Right ventricle myocardium superior (tissue), 1 donor: Measurements from ENCODE around the gene COL15A1. TPM values are rescaled to one million over a fixed set of nuclear protein-coding genes. Genes with fewer than 3 reads are reported as not detected.

Experiments used
- ATAC-seq: fragments of 200-7000 bp; cut with Tn5 transposase; one replicate; pipeline ENCODE4 v1.9.1; 2020; ENCODE audit warnings: mild to moderate bottlenecking; ENCODE audit not compliant: poor library complexity
- DNase-seq: peaks from one replicate; pipeline ENCODE4 v3.0.0-alpha.2; 2020
- intact Hi-C: fragments of 100-400 bp; cut with DNase I; formaldehyde crosslinking; loops from one replicate; pipeline ENCODE4 v1.11.2; 2022
- total RNA-seq: library from RNA; stranded (reverse); fragmentation: NEBNext Ultra II Directional; extraction: Animal tissue kit (Norgen Biotek cat#: 25700); gene quantifications from one replicate; pipeline ENCODE4 v1.2.1, GENCODE V29; 2021
- donor health status: DM: no; HTN: yes; CAD: no; lungs with severe emphysema.

Gene COL15A1
- total RNA-seq, 1 donor from 2014 or later: 55.9 TPM

DNA sequence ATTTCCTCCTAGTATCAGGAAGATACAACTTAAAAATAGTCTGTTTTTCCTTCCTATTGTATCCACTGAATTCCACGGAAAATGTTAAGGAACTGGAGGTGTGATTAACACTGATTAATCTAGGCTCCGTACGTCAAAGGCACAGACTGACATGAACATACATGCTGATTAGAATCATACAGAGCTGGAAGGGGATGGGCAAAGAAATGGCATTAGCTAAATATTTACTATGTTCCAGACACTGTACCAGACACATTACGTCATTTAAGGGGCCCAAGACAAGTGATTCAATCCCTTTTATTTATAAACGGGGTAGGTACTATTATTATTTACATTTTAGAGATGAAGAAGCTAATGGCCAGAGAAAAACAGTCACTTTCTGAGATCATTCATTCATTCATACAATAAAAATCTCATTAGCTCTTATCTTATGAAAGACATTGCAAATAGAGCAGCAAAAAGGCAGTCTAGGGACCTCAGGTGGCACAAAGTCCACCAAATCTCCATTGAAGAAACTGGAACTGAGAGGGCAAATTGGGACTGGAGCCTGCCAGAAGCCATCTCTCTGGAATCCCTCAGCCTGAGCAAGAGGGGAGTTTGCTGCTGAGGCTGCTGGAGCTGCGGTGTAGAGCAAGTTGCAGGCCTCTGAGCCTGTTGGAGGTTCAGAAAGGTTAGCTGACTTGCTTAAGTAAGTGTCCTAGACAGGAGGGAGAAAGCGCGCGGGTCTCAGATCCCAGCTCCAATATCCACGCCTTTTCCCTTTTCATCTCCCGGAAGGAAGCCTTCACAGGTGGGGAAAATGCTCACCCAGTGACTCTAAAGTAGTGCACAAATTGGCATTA is 159.6 kb downstream of the COL15A1 start:
- no peak for DNase-seq
- intact Hi-C loops: no loop called here
- ATAC-seq: no peak

DNA sequence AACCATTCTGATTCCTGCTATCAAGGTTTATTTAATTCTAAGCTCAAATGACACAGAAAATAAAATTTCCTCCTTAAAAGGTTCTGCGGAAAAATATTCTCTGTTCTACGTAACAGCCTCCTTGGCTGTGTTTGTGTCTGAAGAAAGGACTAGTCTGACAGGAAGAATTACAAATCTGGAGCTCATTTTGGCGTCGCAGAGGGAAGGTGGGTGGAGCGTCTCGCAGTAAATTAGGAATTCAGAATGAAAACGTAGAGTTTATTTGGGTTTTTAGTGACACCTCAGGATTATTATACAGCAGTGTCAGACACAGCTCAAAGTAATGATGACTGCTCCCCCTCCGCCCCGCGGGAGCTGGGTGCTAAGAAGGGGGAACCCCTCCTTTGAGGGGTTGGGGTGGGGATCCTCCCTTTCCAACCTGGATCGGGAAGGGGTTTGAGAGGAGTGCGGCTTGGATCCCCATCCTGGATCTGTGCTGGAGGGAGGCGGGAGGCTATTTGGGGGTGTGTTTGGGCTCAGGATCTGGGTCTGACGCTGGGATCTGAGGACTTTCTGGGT is 160.3 kb downstream of the COL15A1 start:
- intact Hi-C loops: no loop called here
- DNase-seq: peak; percentile 45

DNA sequence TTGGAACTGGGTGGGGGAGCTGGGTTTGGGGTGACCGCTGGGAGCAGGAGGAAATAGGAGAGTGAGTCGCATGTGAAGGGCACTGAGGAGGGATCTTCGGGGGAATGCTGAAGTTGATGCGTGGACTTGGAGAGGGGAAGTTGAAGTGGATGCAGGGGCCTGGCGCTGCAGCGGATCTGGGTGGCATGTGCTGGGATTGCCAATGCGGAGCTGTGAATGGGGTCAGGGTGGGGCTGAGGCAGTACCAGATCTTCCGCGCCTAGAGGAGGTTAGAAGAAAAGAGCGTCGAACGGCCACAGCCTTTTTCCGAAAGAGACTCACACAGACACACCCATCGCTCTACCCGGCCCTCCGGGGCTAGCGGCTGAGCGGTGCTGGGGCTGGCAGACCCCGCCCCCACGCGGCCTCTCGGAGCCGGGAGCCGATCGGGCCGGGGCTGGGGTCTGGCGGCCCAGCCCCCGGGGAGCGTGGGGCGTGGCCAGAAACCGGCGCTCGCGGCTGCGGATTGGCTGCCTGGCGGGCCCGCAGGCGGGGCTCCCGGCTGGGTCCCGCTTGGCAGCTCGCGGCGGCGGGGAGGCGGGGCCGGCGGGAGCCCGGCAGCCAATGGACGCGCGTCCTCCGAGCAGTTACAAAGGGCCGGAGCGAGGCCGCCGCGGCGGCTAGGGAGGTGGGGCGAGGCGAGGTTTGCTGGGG is 160.9 kb downstream of the COL15A1 start, which contains the start of gene TGFBR1:
TSS of gene TGFBR1 (plus strand) at position 655 of the 693 bp plus-strand sequence. CDS start 93 bp downstream, outside the sequence.
- ATAC-seq: peak; percentile 96
- DNase-seq: peak; percentile 96
- intact Hi-C loops: no loop called here

More for the DNA sequence above, 160.3 kb downstream of the COL15A1 start:
- ATAC-seq: no peak

DNA sequence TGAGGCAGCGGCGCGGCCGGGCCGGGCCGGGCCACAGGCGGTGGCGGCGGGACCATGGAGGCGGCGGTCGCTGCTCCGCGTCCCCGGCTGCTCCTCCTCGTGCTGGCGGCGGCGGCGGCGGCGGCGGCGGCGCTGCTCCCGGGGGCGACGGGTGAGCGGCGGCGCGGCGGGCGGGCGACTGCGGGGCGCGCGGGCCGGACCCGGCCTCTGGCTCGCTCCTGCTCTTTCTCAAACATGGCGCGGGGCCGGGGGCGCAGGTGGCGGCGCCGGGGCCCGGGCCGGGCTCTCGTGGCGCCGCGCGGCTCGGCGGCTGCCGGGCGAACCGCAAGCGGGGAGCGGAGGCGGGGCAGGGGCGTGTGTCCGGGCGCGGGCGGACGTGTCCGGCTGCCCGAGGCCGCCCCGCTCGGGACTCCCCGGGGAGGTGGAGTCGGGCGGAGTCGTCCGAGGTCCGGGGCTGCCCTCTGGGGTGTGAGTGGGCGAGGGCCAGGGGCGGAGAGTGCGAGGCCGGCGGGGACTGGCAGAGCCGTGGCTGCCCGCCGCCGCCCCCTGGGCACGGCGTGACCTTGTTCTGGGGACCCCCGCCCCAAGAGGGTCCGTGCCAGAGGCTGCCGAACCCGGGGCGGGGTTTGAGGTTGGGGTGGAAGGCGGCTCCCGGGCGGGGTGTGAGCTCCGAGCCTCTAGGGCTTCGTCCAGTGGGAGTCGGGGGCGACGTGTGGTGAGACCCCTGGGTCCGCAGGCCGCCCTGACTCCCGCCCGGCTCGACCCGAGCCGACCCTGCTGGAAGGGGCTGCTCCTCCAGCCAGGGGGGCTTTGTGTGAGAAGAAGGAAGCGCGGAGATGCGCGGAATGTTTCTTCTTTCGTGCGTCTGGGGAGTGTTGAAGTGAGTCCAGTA is 161.7 kb downstream of the COL15A1 start:
- intact Hi-C loops: no loop called here
- ATAC-seq: peak; percentile 70
- peak; percentile 88 for DNase-seq

DNA sequence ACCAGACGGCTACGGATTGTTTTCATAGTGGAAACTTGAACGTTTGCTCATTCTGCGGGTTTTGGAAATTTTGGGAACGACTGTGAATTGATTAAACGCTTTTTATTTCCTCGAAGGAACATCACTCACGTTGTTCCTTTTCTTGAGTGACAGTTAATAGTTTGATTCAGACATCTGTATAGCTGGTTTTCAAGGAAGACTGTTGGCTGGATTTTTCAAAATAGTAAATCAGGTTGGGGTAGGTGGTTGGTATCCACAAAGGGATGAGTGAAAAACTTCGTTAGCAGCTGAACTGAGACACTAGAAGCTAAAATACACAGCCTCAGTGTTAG is 162.3 kb downstream of the COL15A1 start:
- intact Hi-C loops: no loop called here
- DNase-seq (no peak), ATAC-seq (no peak)

DNA sequence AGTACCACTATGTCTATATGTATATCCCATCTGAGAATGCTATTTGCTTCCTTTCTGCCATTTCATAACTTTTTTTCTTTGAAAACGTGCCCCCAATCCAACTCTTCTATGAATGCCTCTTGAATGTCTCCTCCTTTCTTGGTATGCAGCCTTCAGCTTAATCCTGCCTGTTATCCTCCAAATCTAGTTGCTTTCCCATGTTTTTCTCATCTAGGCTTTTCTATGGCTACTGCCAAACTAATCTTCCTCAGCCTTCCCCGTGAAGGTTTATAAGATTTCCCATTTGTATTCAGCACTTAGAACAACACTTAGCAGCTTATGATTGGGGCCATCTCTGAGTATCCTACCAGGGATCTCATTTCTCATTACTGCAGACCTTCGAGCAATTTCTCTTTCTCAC is 163.7 kb downstream of the COL15A1 start:
- intact Hi-C loops: no loop called here
- DNase-seq (no peak), ATAC-seq (no peak)

DNA sequence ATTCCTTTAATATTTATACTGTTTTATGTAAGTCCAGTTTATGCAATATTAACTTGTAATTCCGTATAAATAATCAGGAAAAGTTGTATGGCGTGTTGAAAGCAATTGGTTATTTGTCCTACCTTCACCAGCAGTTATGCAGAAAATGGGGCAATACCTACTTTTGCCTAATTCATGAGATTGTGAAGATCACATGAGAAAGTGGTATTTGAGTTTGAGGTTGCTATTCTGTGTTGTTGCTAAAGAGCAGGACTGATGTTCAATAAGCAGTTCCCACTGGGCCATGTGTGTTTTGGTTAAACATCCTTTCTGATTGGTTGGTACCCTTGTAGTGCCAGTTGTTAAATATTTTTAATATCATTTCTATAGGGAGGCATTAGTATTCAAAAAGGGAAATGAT is 164.4 kb downstream of the COL15A1 start:
- no peak for DNase-seq
- intact Hi-C loops: no loop called here
- ATAC-seq: no peak

DNA sequence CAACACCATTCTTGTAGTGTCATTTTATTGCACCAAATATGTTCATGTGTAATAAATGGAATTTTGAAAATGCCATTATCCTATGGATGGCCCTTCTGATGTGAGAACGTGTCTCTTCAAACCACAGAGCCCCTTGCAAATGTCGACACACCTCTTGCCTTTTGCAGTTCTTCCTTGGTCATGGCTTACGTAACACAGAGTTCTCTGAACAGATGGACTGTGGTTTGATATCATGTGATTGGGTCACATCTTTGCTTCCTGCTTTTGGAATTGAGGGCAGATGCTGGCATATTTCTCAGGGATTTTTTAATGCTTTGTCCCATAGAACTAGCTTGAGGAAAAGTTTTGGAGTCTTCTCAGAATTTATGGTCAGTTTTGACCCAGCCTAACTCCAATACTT is 165.8 kb downstream of the COL15A1 start:
- intact Hi-C loops: no loop called here
- DNase-seq: no peak

DNA sequence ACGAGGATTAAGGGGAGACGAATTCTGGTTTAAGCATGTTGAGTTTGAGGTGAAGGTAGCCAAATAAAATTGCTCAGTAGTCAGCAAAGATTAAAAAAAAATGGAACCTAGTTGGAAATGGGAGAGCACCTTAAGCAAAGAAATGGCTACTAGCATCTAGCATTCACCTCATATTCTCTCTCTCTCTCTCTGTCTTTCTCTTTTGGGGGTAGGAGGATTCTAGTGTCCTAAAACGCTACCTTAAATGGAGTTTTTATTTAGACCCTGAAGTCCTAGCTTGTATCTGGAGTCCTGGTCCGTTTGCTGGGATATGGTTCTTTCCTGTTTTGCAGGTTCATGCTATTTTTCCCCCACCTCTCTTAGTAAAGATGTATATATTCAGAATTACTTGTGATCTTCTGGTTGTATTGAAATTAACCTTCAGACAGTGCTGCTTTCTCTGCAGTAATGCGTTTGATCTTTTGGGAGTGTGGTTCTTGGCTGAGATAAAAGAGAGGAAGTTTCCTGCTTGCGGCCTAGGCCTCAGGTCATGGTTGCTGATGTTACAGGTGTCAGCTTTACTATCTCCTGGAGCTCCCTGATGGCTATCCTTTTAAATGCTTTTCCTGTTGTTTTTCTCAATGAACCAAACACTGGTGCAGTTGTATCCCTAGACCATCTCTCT is 169.2 kb downstream of the COL15A1 start:
- intact Hi-C loops: no loop called here
- DNase-seq: no peak
- ATAC-seq: no peak

More for the DNA sequence above, 165.8 kb downstream of the COL15A1 start:
- no peak for ATAC-seq

DNA sequence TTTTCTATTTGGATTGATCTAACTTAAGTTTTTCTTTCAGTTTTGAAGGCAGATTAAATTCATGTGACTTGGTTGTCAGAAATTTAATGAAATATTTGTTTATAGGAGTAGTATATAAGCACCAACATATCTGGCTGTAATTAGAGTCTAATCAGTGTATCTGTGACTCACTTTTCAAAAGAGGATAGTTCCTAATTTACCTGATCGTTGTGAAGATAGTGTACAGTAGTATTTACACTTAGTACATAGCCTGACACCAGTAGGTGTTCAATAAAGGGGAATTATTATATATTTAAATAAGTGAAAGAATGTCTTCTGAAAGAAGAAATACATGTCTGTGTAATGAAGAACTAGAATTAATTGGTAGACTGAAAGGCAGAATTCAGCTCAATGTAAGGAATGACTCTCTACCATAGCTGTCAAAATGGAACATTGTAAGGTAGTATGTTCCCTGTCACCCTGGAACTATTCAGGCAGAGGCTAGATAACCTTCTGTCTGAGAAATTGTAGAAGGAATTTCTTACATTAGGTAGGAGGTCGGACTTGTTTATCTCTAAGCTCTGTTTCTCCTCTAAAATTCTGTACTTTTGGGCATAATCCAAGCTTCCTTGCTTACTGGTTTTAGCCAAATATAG is 169.8 kb downstream of the COL15A1 start:
- no peak for DNase-seq
- no peak for ATAC-seq
- intact Hi-C loops: no loop called here

DNA sequence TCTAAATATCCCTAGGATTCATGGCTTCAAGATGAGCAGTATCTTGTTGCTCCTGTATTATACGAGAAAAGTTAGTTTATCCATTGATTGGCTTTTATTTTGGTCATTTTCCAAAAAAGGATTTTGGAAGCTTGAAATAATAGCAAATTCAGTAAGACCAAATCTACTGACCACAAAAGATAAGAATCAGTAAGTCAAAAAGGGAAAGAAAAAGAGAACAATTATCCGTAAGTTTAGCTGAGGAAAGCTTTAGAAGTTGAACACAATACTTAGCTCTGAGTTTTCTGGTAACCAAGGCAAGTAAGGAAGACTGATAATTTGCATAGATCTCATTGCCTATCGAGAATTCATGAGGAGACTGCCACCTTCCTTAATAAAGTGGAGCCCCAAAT is 170.3 kb downstream of the COL15A1 start:
- DNase-seq (no peak), ATAC-seq (no peak)
- intact Hi-C loops: no loop called here

DNA sequence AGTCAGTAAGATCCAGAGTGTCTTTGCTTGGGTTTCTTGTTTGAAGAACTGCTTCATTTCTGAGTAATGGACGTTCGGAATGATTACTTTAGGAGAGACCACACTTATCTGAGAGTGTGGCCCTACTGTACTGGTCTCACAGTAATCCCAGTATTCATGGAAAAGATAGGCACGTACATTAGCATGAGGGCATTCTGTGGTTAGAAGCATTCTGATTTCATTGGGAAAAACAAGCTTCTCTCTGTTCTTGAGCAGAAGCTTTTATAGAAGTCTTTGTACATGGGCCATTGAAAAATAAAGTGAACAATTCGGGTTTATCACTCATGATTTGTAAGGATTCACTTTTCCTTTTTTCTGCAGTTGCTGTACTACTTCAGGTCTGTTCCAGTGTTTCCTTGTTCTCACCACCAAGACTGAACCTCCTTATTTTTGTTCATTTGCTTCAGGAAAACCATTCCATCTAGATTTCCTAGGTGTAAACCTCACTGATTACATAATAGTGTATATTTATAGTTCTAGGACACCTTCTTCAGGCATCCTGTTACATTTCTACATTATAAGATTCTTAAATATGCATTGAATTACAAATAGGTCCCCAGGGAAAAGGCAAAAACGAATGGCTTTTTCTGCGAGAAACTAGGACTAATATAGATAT is 171.3 kb downstream of the COL15A1 start:
- intact Hi-C loops: no loop called here
- DNase-seq (no peak), ATAC-seq (no peak)

DNA sequence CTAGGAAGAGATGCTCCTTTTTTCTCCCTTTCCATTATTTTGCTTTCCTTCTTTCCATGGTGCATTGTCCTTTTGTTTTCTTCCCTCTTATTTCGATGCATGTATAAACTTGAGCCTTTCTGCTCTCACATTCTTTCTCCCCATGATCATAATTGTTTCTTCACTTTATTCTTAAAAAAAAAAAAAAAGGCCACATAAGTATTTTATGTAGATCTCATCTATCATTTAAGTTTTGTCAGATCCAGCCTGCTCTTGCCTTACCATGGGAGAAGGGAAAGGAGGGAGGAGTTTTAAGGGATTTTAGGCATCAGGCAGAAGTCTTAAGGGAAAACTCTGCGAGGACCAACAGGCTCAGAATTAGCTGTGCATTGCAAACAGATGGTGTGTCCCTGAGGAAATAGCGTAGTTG is 172.3 kb downstream of the COL15A1 start:
- intact Hi-C loops: no loop called here
- ATAC-seq (no peak), DNase-seq (no peak)

DNA sequence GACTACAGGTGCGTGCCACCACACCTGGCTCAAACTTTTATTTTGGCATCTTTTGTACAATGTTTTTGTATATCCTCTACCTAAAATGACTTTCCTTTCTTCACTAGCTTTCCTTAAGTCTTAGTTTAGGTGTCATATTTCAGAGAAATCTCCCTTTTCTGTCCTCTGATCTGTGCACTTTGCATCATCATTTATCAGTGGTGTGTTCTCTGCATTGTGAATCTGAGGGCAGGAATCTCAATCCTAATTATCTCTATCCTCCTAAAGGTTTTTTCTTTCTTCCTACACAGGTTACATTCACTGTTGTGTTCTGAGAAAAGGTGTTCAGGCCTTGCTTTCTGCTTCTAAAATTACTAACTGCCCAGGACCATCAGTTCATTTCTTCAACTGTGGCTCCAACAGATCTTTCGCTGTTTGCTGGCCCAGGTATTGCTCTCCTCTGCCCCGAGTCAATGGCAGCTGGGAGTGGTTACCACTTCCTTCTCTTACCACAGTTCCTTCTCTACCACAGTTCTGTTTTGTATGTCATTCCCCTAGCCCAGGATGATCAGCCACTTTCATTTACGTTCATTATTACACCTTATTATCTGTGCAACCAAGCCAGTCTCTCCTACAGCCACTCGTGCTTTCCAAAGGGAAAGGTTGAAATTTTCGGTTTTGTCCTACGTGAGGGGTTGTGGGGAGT is 175.2 kb downstream of the COL15A1 start:
- intact Hi-C loops: no loop called here
- DNase-seq (no peak), ATAC-seq (peak; percentile 61)

DNA sequence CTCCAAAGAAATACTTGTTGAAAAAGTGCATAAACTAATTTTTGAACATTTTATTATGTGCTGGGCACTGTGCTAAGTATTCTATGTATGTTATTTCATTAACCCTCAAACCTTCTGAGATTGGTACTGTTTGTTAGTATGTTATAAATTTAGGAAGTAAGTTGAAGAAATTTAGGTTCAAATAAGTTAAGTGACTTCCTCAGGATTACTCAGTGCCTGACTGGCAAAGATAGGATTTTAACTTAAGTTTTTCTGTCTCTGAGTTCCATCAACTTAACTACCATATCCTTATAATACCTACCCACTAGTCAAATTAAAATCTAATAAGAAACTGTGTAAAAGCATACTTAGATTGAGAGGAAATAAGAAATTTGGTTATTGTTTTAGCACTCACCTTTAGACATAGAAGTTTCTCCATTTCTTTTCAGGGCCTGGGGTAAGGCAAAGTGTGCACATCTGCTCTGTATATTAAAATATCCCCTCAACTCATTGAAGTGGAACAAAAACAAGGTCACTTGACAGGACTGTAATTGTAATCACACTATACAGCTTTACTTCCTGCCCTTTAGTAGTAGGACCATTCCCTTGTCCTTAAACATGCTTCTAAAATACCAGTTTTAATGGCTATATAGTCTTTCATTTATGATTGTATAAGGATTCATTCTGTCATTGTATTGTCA is 176.4 kb downstream of the COL15A1 start:
- no peak for DNase-seq
- ATAC-seq: no peak
- intact Hi-C loops: no loop called here
